IMR-90 (cell line): Measurements from ENCODE around the gene MYOCD. TPM values are rescaled to one million over a fixed set of nuclear protein-coding genes. Genes with fewer than 3 reads are reported as not detected.

ENCODE experiments used
- ATAC-seq: fragments of 200-7000 bp; cut with Tn5 transposase; 2 replicates; pipeline ENCODE4 v1.9.1; 2020; ENCODE audit warnings: low read depth, mild to moderate bottlenecking, moderate library complexity
- BruUV-seq: library from RNA; stranded (reverse); fragments of 400-500 nt; replicated peaks from 2 replicates; lab custom pipeline; 2021; lab: Mats Ljungman, UMichigan
- CTCF ChIA-PET: fragments of 300-600 bp; formaldehyde crosslinking; extraction: SDS; loops from one replicate; lab custom pipeline; 2021; ENCODE audit warnings: antibody characterized with exemption; lab: Yijun Ruan, JAX
- POLR2A ChIA-PET: fragments of 300-600 bp; sonication (Branson Sonifier 250); formaldehyde crosslinking; loops from one replicate; lab custom pipeline; 2022; ENCODE audit warnings: antibody characterized with exemption; ENCODE audit not compliant: unreplicated experiment; lab: Charles Lee
- DNase-seq: peaks from one replicate; pipeline ENCODE4 v3.0.0; 2013
- H2AFZ ChIP-seq: replicated peaks from 2 replicates; pipeline ENCODE3; 2013; ENCODE audit warnings: low read length, mild to moderate bottlenecking; ENCODE audit not compliant: poor library complexity
- H2AK5ac ChIP-seq: 2 replicates; pipeline ENCODE4 v1.6.1; 2013; ENCODE audit warnings: low read depth, low read length, inconsistent platforms
- H2AK9ac ChIP-seq: replicated peaks from 2 replicates; pipeline ENCODE3; 2013; ENCODE audit warnings: mild to moderate bottlenecking, low read depth, low read length, moderate library complexity; ENCODE audit not compliant: poor library complexity
- H2BK120ac ChIP-seq: 2 replicates; pipeline ENCODE4 v1.6.1; 2013; ENCODE audit warnings: low read depth, low read length, inconsistent platforms
- H2BK15ac ChIP-seq: 3 replicates; pipeline ENCODE4 v1.6.1; 2013; ENCODE audit warnings: low read depth, low read length, inconsistent platforms
- H2BK20ac ChIP-seq: 2 replicates; pipeline ENCODE4 v1.6.1; 2013; ENCODE audit warnings: low read depth, mild to moderate bottlenecking, inconsistent platforms, low read length, moderate library complexity
- H2BK5ac ChIP-seq: 2 replicates; pipeline ENCODE4 v1.6.1; 2013; ENCODE audit warnings: mild to moderate bottlenecking, low read depth, low read length, inconsistent platforms; ENCODE audit not compliant: poor library complexity, severe bottlenecking
- H3K14ac ChIP-seq: replicated peaks from 2 replicates; pipeline ENCODE4 v1.6.1; 2013; ENCODE audit warnings: low read depth, low read length, inconsistent platforms
- H3K18ac ChIP-seq: 2 replicates; pipeline ENCODE4 v1.6.1; 2013; ENCODE audit warnings: low read depth, low read length, control low read depth
- H3K23ac ChIP-seq: 2 replicates; pipeline ENCODE4 v1.6.1; 2013; ENCODE audit warnings: low read depth, low read length, inconsistent platforms
- H3K27ac ChIP-seq: 2 replicates; pipeline ENCODE4 v1.5.1; 2013; ENCODE audit warnings: mild to moderate bottlenecking, control low read depth, low read length; ENCODE audit not compliant: insufficient read depth
- H3K27me3 ChIP-seq: 2 replicates; pipeline ENCODE4 v1.6.1; 2013; ENCODE audit warnings: low read length; ENCODE audit not compliant: control insufficient read depth, insufficient read depth
- H3K36me3 ChIP-seq: 2 replicates; pipeline ENCODE4 v1.6.1; 2013; ENCODE audit warnings: low read length, mixed read lengths; ENCODE audit not compliant: control insufficient read depth, insufficient read depth
- H3K4ac ChIP-seq: 2 replicates; pipeline ENCODE4 v1.6.1; 2013; ENCODE audit warnings: low read depth, low read length, inconsistent platforms
- H3K4me1 ChIP-seq: 2 replicates; pipeline ENCODE4 v1.6.1; 2013; ENCODE audit warnings: low read length, mixed read lengths; ENCODE audit not compliant: control insufficient read depth, insufficient read depth
- H3K4me2 ChIP-seq: 2 replicates; pipeline ENCODE4 v1.6.1; 2013; ENCODE audit warnings: low read depth, mild to moderate bottlenecking, control low read depth, low read length, moderate library complexity
- H3K4me3 ChIP-seq: 2 replicates; pipeline ENCODE4 v1.5.1; 2013; ENCODE audit warnings: low read depth, mild to moderate bottlenecking, control low read depth, low read length, moderate library complexity; ENCODE audit not compliant: insufficient read depth
- H3K56ac ChIP-seq: 2 replicates; pipeline ENCODE4 v1.6.1; 2013; ENCODE audit warnings: low read length, inconsistent platforms; ENCODE audit not compliant: insufficient read depth; ENCODE audit errors: extremely low read depth
- H3K79me1 ChIP-seq, 2 experiments: 2 replicates each; pipeline ENCODE4 v1.6.1; 2013; ENCODE audit warnings: low read length in 2 of 2, inconsistent platforms in 1 of 2, low read depth in 1 of 2
- H3K9ac ChIP-seq: 2 replicates; pipeline ENCODE4 v1.6.1; 2013; ENCODE audit warnings: low read depth, low read length, control low read depth
- H3K9me1 ChIP-seq: 2 replicates; pipeline ENCODE4 v1.6.1; 2013; ENCODE audit warnings: low read length, inconsistent platforms; ENCODE audit not compliant: insufficient read depth
- H3K9me3 ChIP-seq: 2 replicates; pipeline ENCODE4 v1.6.1; 2013; ENCODE audit warnings: low read length; ENCODE audit not compliant: control insufficient read depth, insufficient read depth
- H4K20me1 ChIP-seq: 2 replicates; pipeline ENCODE4 v1.6.1; 2013; ENCODE audit warnings: low read length, inconsistent platforms; ENCODE audit not compliant: insufficient read depth
- H4K5ac ChIP-seq: 2 replicates; pipeline ENCODE4 v1.6.1; 2013; ENCODE audit warnings: mild to moderate bottlenecking, low read depth, low read length, control low read depth
- H4K8ac ChIP-seq, 2 experiments: 2 replicates each; pipeline ENCODE4 v1.6.1; 2013; ENCODE audit warnings: low read depth in 2 of 2, low read length in 2 of 2, control low read depth in 1 of 2, inconsistent platforms in 1 of 2
- H4K91ac ChIP-seq: 2 replicates; pipeline ENCODE4 v1.6.1; 2013; ENCODE audit warnings: low read depth, low read length, inconsistent platforms; ENCODE audit not compliant: insufficient read depth
- NFE2L2 ChIP-seq: fragments of 150-350 bp; IDR thresholded peaks from 2 replicates; pipeline ENCODE4 v1.6.1; 2016; ENCODE audit warnings: low read depth, mild to moderate bottlenecking, low read length
- RCOR1 ChIP-seq: IDR thresholded peaks from 2 replicates; pipeline ENCODE4 v1.6.1; 2012; ENCODE audit warnings: mild to moderate bottlenecking, low read length, improper control_type of control experiment; ENCODE audit not compliant: insufficient replicate concordance
- WGBS, 2 experiments: methylation state at CpG; one replicate each; pipeline versions ENCODE4 v1.1.5 to v1.1.7; 2013; ENCODE audit warnings: missing lambda C conversion rate in 2 of 2; ENCODE audit not compliant: insufficient read length in 1 of 2; ENCODE audit errors: extremely low coverage in 2 of 2; 5-methylcytosine and 5-hydroxymethylcytosine counted together
- dilution Hi-C: fragments of 300-500 bp; cut with HindIII; formaldehyde crosslinking; loops from one replicate; pipeline ENCODE4 v1.14.3; 2018; ENCODE audit warnings: low sequenced_read_pairs; ENCODE audit not compliant: unreplicated experiment
- in situ Hi-C: fragments of 300-500 bp; cut with MboI; formaldehyde crosslinking; loops from 3 replicates; pipeline ENCODE4 v1.14.3; 2019; ENCODE audit warnings: low sequenced_read_pairs, inconsistent platforms, mixed read lengths
- intact Hi-C: fragments of 100-400 bp; cut with micrococcal nuclease; formaldehyde crosslinking; loops from 2 replicates; pipeline ENCODE4 v1.10.0; 2022
- polyA plus RNA-seq, 3 experiments: library from polyadenylated mRNA; depleted of rRNA; stranded (reverse); fragments of >200 nt; gene quantifications; 2 replicates each; pipeline ENCODE4 v1.2.3, GENCODE V29; 2012; ENCODE audit warnings: low replicate concordance in 1 of 3
- total RNA-seq: library from RNA; depleted of rRNA; stranded (reverse); fragments of >200 nt; gene quantifications from 2 replicates; pipeline ENCODE4 v1.2.3, GENCODE V29; 2012
- TF ChIP-seq, protein P1 (sequence below): fragments of 150-350 bp; IDR thresholded peaks from 2 replicates; pipeline ENCODE4 v1.6.1; 2017; ENCODE audit warnings: mild to moderate bottlenecking, antibody characterized with exemption, low read length, low read depth
- TF ChIP-seq, protein P2 (sequence below): conservative IDR thresholded peaks from 2 replicates; pipeline ENCODE4 v1.5.1; 2012; ENCODE audit warnings: mild to moderate bottlenecking, low read depth, low read length, improper control_type of control experiment

Gene MYOCD
- total and polyA plus RNA-seq, 2 of the 4 experiments (the other 2 are of a cell fraction): 10.6 to 20.1 TPM

DNA sequence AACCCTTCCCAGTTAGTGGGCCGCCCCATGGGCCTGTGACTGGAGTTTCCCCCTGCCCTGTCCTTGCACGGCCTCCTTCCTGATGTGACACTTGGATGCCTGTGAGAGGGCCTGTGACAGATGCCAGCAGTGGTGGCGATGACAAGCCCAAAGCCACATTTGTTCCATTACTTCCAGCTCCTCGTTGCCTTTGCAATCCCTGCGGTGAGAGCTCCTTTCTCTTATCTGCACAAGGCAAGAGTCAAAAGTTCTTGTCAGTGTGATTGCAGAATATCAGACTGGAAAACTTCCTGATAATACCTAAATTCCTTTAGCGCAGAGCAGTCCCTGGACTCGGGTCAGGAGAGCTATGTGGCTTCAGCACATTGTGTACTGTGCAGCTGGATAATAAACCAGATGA lies 69.2 kb downstream of the MYOCD start:
- Histone ChIP-seq H3K9me3 (no peaks in the 10 kb centered on the region), H3K23ac (no peak overlapping the region), H3K14ac (no peak overlapping the region), H2AK5ac (no peak overlapping the region), H3K18ac (no peak overlapping the region; the same call in 1 of the 2 replicates), H2BK20ac (no peak overlapping the region), H2BK15ac (no peak overlapping the region), H3K27ac (no peak overlapping the region), H3K9me1 (peaks cover 10% of the 10 kb centered on the region; the same call in 1 of the 2 replicates), H2BK5ac (no peak overlapping the region), H2AFZ (no peak overlapping the region), H2BK120ac (no peak overlapping the region), H2AK9ac (no peak overlapping the region), H3K4me3 (no peak overlapping the region), H3K56ac (no peak overlapping the region), H3K9ac (no peak overlapping the region), H3K79me1 (no peaks in the 10 kb centered on the region; a peak in 1 of 4 replicates), H4K5ac (no peak overlapping the region), H3K4ac (no peak overlapping the region), H4K91ac (no peak overlapping the region), H4K20me1 (no peaks in the 10 kb centered on the region), H3K4me2 (no peak overlapping the region), H3K27me3 (no peaks in the 10 kb centered on the region), H3K4me1 (peaks cover 21% of the 10 kb centered on the region), H3K36me3 (peaks cover 18% of the 10 kb centered on the region), H4K8ac (no peak overlapping the region)
- TF ChIP-seq NFE2L2 (no peak), RCOR1 (no peak)
- TF ChIP-seq, protein P1, sequence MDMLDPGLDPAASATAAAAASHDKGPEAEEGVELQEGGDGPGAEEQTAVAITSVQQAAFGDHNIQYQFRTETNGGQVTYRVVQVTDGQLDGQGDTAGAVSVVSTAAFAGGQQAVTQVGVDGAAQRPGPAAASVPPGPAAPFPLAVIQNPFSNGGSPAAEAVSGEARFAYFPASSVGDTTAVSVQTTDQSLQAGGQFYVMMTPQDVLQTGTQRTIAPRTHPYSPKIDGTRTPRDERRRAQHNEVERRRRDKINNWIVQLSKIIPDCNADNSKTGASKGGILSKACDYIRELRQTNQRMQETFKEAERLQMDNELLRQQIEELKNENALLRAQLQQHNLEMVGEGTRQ: no peak
- TF ChIP-seq, protein P2, sequence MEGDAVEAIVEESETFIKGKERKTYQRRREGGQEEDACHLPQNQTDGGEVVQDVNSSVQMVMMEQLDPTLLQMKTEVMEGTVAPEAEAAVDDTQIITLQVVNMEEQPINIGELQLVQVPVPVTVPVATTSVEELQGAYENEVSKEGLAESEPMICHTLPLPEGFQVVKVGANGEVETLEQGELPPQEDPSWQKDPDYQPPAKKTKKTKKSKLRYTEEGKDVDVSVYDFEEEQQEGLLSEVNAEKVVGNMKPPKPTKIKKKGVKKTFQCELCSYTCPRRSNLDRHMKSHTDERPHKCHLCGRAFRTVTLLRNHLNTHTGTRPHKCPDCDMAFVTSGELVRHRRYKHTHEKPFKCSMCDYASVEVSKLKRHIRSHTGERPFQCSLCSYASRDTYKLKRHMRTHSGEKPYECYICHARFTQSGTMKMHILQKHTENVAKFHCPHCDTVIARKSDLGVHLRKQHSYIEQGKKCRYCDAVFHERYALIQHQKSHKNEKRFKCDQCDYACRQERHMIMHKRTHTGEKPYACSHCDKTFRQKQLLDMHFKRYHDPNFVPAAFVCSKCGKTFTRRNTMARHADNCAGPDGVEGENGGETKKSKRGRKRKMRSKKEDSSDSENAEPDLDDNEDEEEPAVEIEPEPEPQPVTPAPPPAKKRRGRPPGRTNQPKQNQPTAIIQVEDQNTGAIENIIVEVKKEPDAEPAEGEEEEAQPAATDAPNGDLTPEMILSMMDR: no peak
- ChIA-PET POLR2A (no interaction called here), CTCF (no interaction called here)
- in situ Hi-C loops: loop anchor here (10.0 kb wide), 1 partner anchor 480 kb away; no protein-coding TSS in a partner anchor
- ATAC-seq: no peak
- dilution Hi-C loops: no loop called here
- no CpG with 5 or more reads among the region's 7 CpGs for WGBS, 2 experiments
- no peak for DNase-seq
- BruUV-seq: no TSS peak
- intact Hi-C loops: no loop called here
